H9 (cell line): Measurements from ENCODE around the gene GRIK4. TPM values are rescaled to one million over a fixed set of nuclear protein-coding genes. Genes with fewer than 3 reads are reported as not detected.
A peak's percentile ranks its signal among the peaks of the same experiment; 100 is the strongest.

ENCODE experiments used
- DNase-seq: peaks from one replicate; pipeline ENCODE4 v3.0.0-alpha.2; 2017
- H2AFZ ChIP-seq: one replicate; pipeline ENCODE4 v1.6.1; 2013; ENCODE audit warnings: mild to moderate bottlenecking, low read length, control low read depth, moderate library complexity
- H2AK5ac ChIP-seq: 2 replicates; pipeline ENCODE4 v1.6.1; 2013; ENCODE audit warnings: low read length, control low read depth, mixed read lengths; ENCODE audit not compliant: insufficient read length
- H2BK120ac ChIP-seq: one replicate; pipeline ENCODE4 v1.6.1; 2013; ENCODE audit warnings: low read depth, mild to moderate bottlenecking, low read length, control low read depth, inconsistent platforms; ENCODE audit not compliant: poor library complexity, severe bottlenecking
- H2BK12ac ChIP-seq: 2 replicates; pipeline ENCODE4 v1.6.1; 2013; ENCODE audit warnings: low read length, control low read depth, mixed read lengths, low read depth; ENCODE audit not compliant: insufficient read length
- H2BK15ac ChIP-seq: 2 replicates; pipeline ENCODE4 v1.6.1; 2013; ENCODE audit warnings: low read depth, low read length, control low read depth
- H2BK20ac ChIP-seq: one replicate; pipeline ENCODE4 v1.6.1; 2013; ENCODE audit warnings: low read depth, mild to moderate bottlenecking, low read length, control low read depth, inconsistent platforms; ENCODE audit not compliant: poor library complexity, severe bottlenecking
- H2BK5ac ChIP-seq: 2 replicates; pipeline ENCODE4 v1.6.1; 2013; ENCODE audit warnings: low read length, control low read depth, mixed read lengths; ENCODE audit not compliant: insufficient read length
- H3K14ac ChIP-seq: 2 replicates; pipeline ENCODE4 v1.6.1; 2013; ENCODE audit warnings: low read length, control low read depth; ENCODE audit not compliant: insufficient read depth
- H3K18ac ChIP-seq: 2 replicates; pipeline ENCODE4 v1.6.1; 2013; ENCODE audit warnings: low read depth, mild to moderate bottlenecking, mixed read lengths, low read length, control low read depth; ENCODE audit not compliant: insufficient read length
- H3K23ac ChIP-seq: 2 replicates; pipeline ENCODE4 v1.6.1; 2013; ENCODE audit warnings: low read length, control low read depth, mixed read lengths, low read depth; ENCODE audit not compliant: insufficient read length
- H3K23me2 ChIP-seq: 2 replicates; pipeline ENCODE4 v1.6.1; 2013; ENCODE audit warnings: low read depth, mild to moderate bottlenecking, mixed read lengths, low read length, control low read depth; ENCODE audit not compliant: insufficient read length, poor library complexity, severe bottlenecking
- H3K27ac ChIP-seq: 2 replicates; pipeline ENCODE4 v1.5.1; 2013; ENCODE audit warnings: low read length, control low read depth, mixed read lengths, low read depth; ENCODE audit not compliant: insufficient read length
- H3K27me3 ChIP-seq: 2 replicates; pipeline ENCODE4 v1.6.1; 2013; ENCODE audit warnings: low read length, control low read depth, inconsistent platforms; ENCODE audit not compliant: insufficient read depth
- H3K4ac ChIP-seq: 2 replicates; pipeline ENCODE4 v1.6.1; 2013; ENCODE audit warnings: low read depth, mild to moderate bottlenecking, control low read depth, inconsistent platforms, low read length, moderate library complexity
- H3K4me1 ChIP-seq: 2 replicates; pipeline ENCODE4 v1.6.1; 2013; ENCODE audit warnings: low read length, control low read depth, inconsistent platforms; ENCODE audit not compliant: insufficient read depth
- H3K4me2 ChIP-seq: 2 replicates; pipeline ENCODE4 v1.6.1; 2013; ENCODE audit warnings: low read length, control low read depth, mixed read lengths; ENCODE audit not compliant: insufficient read length, insufficient read depth
- H3K56ac ChIP-seq: 2 replicates; pipeline ENCODE4 v1.6.1; 2013; ENCODE audit warnings: low read depth, mild to moderate bottlenecking, mixed read lengths, low read length, control low read depth; ENCODE audit not compliant: insufficient read length
- H3K79me1 ChIP-seq: 2 replicates; pipeline ENCODE4 v1.6.1; 2013; ENCODE audit warnings: low read depth, mild to moderate bottlenecking, moderate library complexity, low read length, control low read depth, inconsistent platforms; ENCODE audit not compliant: insufficient read depth, poor library complexity, severe bottlenecking
- H3K79me2 ChIP-seq: 2 replicates; pipeline ENCODE4 v1.6.1; 2013; ENCODE audit warnings: low read length, control low read depth, inconsistent platforms; ENCODE audit not compliant: insufficient read depth
- H3K9ac ChIP-seq: 2 replicates; pipeline ENCODE4 v1.6.1; 2013; ENCODE audit warnings: low read length, control low read depth, mixed read lengths; ENCODE audit not compliant: insufficient read length; ENCODE audit errors: extremely low read depth
- H3K9me3 ChIP-seq: one replicate; pipeline ENCODE4 v1.6.1; 2013; ENCODE audit warnings: low read depth, low read length, inconsistent platforms; ENCODE audit not compliant: control insufficient read depth
- H3T11ph ChIP-seq: one replicate; pipeline ENCODE4 v1.6.1; 2013; ENCODE audit warnings: mild to moderate bottlenecking, low read length, control low read depth, inconsistent platforms
- H4K20me1 ChIP-seq: one replicate; pipeline ENCODE4 v1.6.1; 2013; ENCODE audit not compliant: control insufficient read depth, insufficient read length, insufficient read depth
- H4K5ac ChIP-seq: 2 replicates; pipeline ENCODE4 v1.6.1; 2013; ENCODE audit warnings: low read depth, mild to moderate bottlenecking, mixed read lengths, low read length, control low read depth; ENCODE audit not compliant: insufficient read length
- H4K8ac ChIP-seq: replicated peaks from 2 replicates; pipeline ENCODE4 v1.6.1; 2013; ENCODE audit warnings: low read length, control low read depth, mixed read lengths, low read depth; ENCODE audit not compliant: insufficient read length
- H4K91ac ChIP-seq: 2 replicates; pipeline ENCODE4 v1.6.1; 2013; ENCODE audit warnings: low read depth, mild to moderate bottlenecking, moderate library complexity, mixed read lengths, low read length, control low read depth; ENCODE audit not compliant: insufficient read length
- H3K27ac Mint-ChIP-seq, 3 experiments: 2 replicates in 2 of 3; 3 replicates in 1 of 3; pipeline ENCODE4 v1.8.0; 2020 to 2021; ENCODE audit warnings: mixed read lengths in 3 of 3, mild to moderate bottlenecking in 1 of 3, moderate library complexity in 1 of 3
- H3K27me3 Mint-ChIP-seq: 2 replicates; pipeline ENCODE4 v1.8.0; 2021; ENCODE audit warnings: low read depth, mild to moderate bottlenecking, moderate library complexity, mixed read lengths
- H3K36me3 Mint-ChIP-seq, 3 experiments: 2 replicates in 2 of 3; 3 replicates in 1 of 3; pipeline ENCODE4 v1.8.0; 2020 to 2021; ENCODE audit warnings: low read depth in 3 of 3, mixed read lengths in 3 of 3; ENCODE audit not compliant: insufficient read depth in 1 of 3
- H3K4me1 Mint-ChIP-seq, 2 experiments: 2 replicates each; pipeline ENCODE4 v1.8.0; 2020; ENCODE audit warnings: mixed read lengths in 2 of 2
- H3K4me3 Mint-ChIP-seq, 2 experiments: 2 replicates in 1 of 2; 3 replicates in 1 of 2; pipeline ENCODE4 v1.8.0; 2020 to 2021; ENCODE audit warnings: mild to moderate bottlenecking in 2 of 2, mixed read lengths in 2 of 2, moderate library complexity in 1 of 2
- H3K9me3 Mint-ChIP-seq, 2 experiments: 2 replicates in 1 of 2; 3 replicates in 1 of 2; pipeline ENCODE4 v1.8.0; 2020; ENCODE audit warnings: mild to moderate bottlenecking in 2 of 2, mixed read lengths in 2 of 2, moderate library complexity in 1 of 2
- CTCF ChIP-seq: fragments of 200-600 bp; sonication (generic); conservative IDR thresholded peaks from 3 replicates; pipeline ENCODE4 v1.8.0; 2021; ENCODE audit warnings: antibody characterized with exemption, mild to moderate bottlenecking
- WGBS: extraction: QIAGEN DNeasy Blood & Tissue Kit; methylation state at CpG from one replicate; pipeline ENCODE4 v1.1.7; 2013; ENCODE audit warnings: missing lambda C conversion rate, low lambda C conversion rate, mixed read lengths; ENCODE audit not compliant: insufficient read length; ENCODE audit errors: extremely low coverage; 5-methylcytosine and 5-hydroxymethylcytosine counted together
- total RNA-seq: library from RNA; stranded (reverse); gene quantifications from 2 replicates; pipeline ENCODE4 v1.2.1, GENCODE V29; 2021

GRIK4 gene
- total RNA-seq, 1 experiment from 2014 or later: 2.3 TPM

- Histone ChIP-seq H2BK120ac (no peak overlapping the region), H3K23ac (no peak overlapping the region), H3K27me3 (no peaks in the 10 kb centered on the region; the same call in 1 of the 2 replicates), H2BK5ac (no peak overlapping the region), H4K5ac (no peak overlapping the region), H3K9me3 (no peaks in the 10 kb centered on the region), H3K4me1 (no peaks in the 10 kb centered on the region), H3K27ac (no peak overlapping the region), H4K91ac (no peak overlapping the region), H2BK15ac (no peak overlapping the region), H2BK20ac (no peak overlapping the region), H3K18ac (no peak overlapping the region), H3K79me2 (no peaks in the 10 kb centered on the region), H2AFZ (no peak overlapping the region), H3K23me2 (peaks cover 4% of the 10 kb centered on the region), H3T11ph (no peak overlapping the region), H3K9ac (no peak overlapping the region), H3K14ac (no peak overlapping the region), H3K4me2 (peak overlapping the region; percentile 61), H2AK5ac (no peak overlapping the region), H3K79me1 (no peaks in the 10 kb centered on the region), H3K56ac (no peak overlapping the region), H4K8ac (no peak overlapping the region), H4K20me1 (peaks cover 2% of the 10 kb centered on the region), H2BK12ac (no peak overlapping the region), H3K4ac (no peak overlapping the region)
- no CpG with 5 or more reads among the region's 73 CpGs for WGBS
- no peak for DNase-seq
- peak overlapping the region; percentile 60 to 79 for H3K4me3 Mint-ChIP-seq
- TF ChIP-seq CTCF: no peak
- peaks cover 17 to 22% of the 10 kb centered on the region in 2 experiments for H3K4me1 Mint-ChIP-seq
- H3K27me3 Mint-ChIP-seq: peaks cover 78% of the 10 kb centered on the region
- no peaks in the 10 kb centered on the region for H3K9me3 Mint-ChIP-seq
- no peaks in the 10 kb centered on the region for H3K36me3 Mint-ChIP-seq
- H3K27ac Mint-ChIP-seq: no peak overlapping the region
Observed at GRCh38 chr11:120511820-120512738, 531 bp downstream of the GRIK4 start.
